ENCODE measurements around the gene MCRIP1. TPM values are rescaled to one million over a fixed set of nuclear protein-coding genes. Genes with fewer than 3 reads are reported as not detected.

Gene MCRIP1
- total and polyA plus RNA-seq, 10 of the 15 experiments (the other 5 are each of a cell fraction or from before 2014, with no cell fraction given) = 0.31 to 54.4 (median 30.8) TPM

GRCh38 chr17:81867170-81867990 lies 34.3 kb upstream of the MCRIP1 start (continued):
- TF ChIP-seq E2F8 (IDR thresholded peaks at IDR 0.05; ENCODE audit: low read depth, partially characterized antibody) (no peak), KLF5 (IDR thresholded peaks at IDR 0.05; ENCODE audit: partially characterized antibody) (no peak), ATF2 (IDR thresholded peaks at IDR 0.05; ENCODE audit: low read length) (peak; percentile 2; the same call in 1 of the 2 replicates), EGR1 (IDR thresholded peaks at IDR 0.05; ENCODE audit: borderline replicate concordance in 1 of 2, low read depth in 2 of 2, low read length in 2 of 2) (no peak), SPI1 (IDR thresholded peaks at IDR 0.05; ENCODE audit: borderline replicate concordance, insufficient read depth, low read depth, low read length) (no peak), EED (IDR thresholded peaks at IDR 0.05; ENCODE audit: low read depth) (peak; percentile 26; the same call in 1 of the 2 replicates), USF2 (IDR thresholded peaks at IDR 0.05; ENCODE audit: borderline replicate concordance, low read depth, low read length) (no peak), NBN (IDR thresholded peaks at IDR 0.05) (0 out of 2 replicates have a peak, but pooled peaks have one; percentile 31), CREB1 (IDR thresholded peaks at IDR 0.05; ENCODE audit: low read depth) (0 out of 2 replicates have a peak, but pooled peaks have one; percentile 9), HDGF (IDR thresholded peaks at IDR 0.05) (peak; percentile 11; the same call in 1 of the 2 replicates), BCL3 (IDR thresholded peaks at IDR 0.05; ENCODE audit: borderline replicate concordance, insufficient read depth, low read depth, low read length, poor library complexity, severe bottlenecking) (peak; percentile 22), RELB (IDR thresholded peaks at IDR 0.05; ENCODE audit: low read depth) (no peak), ZNF217 (IDR thresholded peaks at IDR 0.05) (no peak), ZBTB11 (CRISPR knock-in tag; IDR thresholded peaks at IDR 0.05) (0 out of 2 replicates have a peak, but pooled peaks have one; percentile 3), CEBPB (IDR thresholded peaks at IDR 0.05; ENCODE audit: borderline replicate concordance in 1 of 2, low read depth in 2 of 2, low read length in 2 of 2) (no peak)
